GM21515 (cell line): Measurements from ENCODE around the gene RAF1.
"Not testable (repeated sequence)": the region's sequence is repeated elsewhere in the genome, so short reads cannot be mapped to it uniquely, and the experiment has no call there.

Experiments
- ATAC-seq: cut with Tn5 transposase; IDR thresholded peaks from one replicate; pipeline ENCODE4 v1.9.1; 2021; ENCODE audit not compliant: unreplicated experiment

The RAF1 gene

DNA sequence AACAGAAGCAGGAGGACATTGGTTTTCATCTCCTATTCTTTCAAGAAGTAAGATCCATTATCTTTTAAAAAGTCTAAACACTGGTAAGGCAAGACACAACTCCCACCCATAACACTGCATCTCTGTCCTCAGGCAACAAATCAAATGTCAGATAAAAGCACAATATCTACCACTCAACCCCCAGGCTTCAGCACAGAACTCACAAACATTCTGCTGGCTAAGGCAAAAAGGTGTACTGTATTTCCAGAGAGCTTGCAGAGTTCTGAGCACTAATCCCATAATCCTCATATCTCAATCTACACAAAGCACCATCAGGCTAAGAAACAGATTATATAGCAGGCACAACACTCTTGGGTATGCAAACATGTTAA lies 20.9 kb downstream of the RAF1 start:
- no peak for ATAC-seq

DNA sequence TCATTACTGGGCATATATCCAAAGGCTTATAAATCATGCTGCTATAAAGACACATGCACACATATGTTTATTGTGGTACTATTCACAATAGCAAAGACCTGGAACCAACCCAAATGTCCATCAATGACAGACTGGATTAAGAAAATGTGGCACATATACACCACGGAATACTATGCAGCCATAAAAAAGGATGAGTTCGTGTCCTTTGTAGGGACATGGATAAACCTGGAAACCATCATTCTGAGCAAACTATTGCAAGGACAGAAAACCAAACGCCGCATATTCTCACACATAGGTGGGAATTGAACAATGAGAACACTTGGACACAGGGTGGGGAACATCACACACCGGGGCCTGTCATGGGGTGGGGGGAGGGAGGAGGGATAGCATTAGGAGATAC lies 23.1 kb downstream of the RAF1 start:
- not testable (repeated sequence) for ATAC-seq

DNA sequence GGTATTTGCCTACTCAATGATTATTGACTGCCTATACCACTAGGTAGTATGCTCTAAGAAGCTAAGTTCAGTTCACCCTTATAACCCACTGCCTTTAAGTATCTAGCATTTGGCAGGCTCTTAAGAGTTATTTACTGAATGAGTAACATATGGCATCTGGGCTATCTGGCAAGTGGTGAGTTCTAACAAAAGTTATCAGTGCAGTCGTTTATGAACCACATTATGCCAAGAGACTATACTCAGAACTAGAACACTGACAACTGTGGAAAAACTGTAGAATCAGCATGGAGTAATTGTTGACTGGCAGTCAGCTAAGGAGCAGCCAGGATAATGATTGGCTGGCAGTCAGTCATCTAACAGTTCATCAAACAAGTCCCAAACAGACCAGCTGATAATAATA lies 25.8 kb downstream of the RAF1 start:
- no peak for ATAC-seq

DNA sequence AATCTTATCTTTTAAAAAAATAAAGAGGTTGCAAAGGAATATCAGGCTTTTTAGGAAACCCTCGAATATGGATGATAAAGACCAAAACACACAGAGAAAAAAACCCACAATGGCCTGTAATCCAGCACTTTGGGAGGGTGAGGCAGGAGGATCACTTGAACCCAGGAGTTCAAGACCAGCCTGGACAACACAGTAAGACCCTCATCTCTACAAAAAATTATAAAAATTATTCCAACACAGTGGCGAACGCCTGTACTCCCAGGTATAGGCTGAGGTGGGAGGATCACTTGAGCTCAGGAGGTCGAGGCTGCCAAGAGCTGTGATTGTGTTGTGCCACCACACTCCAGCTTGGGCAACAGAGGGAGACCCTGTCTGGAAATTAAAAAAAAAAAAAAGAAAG lies 30.8 kb downstream of the RAF1 start:
- ATAC-seq, result no peak

DNA sequence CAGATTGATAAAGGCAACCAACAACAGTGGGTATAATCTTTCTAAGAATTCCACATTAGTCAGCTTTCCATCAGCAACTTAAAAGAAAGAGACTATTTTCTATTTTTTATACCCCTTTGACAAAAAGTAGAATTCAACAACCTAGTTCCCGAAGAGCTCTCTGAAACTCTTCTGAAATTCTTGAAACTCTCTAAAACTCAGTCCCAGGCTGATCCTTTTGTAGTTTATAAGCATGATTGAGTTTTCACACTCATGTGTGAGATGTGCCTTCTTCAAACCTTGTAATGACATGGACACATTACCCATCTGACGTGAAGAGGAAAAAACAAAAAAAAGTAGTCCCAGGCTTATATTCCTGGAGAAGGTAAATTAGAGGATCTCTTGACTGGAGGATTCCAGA lies 31.4 kb downstream of the RAF1 start:
- no peak for ATAC-seq

DNA sequence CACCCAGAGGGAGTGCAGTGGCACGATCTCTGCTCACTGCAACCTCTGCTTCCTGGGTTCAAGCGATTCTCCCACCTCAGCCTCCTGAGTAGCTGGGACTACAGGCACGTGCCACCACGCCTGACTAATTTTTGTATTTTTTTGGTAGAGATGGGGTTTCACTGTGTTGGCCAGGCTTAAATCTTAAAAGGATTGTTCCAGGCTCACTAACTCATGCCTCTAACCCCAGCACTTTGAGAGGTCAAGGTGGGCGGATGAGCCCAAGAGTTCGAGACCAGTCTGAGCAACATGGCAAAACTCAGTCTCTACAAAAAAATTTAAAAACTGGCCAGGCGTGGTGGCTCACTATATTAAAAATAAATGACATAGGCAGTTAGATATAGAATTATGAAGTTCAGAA lies 33.1 kb downstream of the RAF1 start:
- ATAC-seq, result not testable (repeated sequence)

DNA sequence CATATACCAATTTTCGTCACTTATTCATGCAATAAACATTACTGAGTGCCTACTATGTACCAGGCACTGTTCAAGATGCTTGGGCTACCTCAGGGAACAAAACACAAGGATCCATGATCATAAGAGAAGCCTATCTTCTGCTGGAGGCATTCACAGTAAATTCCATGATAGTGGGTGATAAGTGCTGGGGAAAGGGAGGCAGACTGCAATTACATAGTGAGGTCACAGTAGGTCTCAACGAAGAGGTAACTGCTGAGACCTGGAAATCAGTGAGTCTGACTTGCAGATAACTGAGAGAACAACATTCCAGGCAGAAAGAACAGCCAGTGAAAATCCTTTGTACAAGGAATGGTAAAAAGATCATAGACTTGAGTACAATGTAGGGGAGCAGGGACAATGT lies 33.6 kb downstream of the RAF1 start:
- ATAC-seq, result no peak

DNA sequence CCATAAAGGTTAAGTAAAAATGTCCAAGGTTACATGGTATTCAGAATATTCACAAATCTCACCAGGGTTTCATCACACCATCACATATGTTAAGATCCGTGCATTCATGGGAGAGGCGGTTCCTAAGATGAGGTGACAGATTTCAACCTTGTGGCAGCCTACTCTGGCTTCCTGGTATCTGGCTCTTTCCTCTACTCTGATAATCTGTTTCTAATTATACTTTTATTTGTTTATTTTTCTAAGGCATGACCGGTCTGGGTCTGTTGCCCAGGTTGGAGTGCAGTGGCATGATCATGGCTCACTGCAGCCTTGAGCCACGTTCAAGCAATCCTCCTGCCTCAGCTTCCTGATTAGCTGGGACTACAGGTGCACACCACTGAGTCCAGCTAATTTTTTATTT lies 34.4 kb downstream of the RAF1 start:
- ATAC-seq, result no peak

DNA sequence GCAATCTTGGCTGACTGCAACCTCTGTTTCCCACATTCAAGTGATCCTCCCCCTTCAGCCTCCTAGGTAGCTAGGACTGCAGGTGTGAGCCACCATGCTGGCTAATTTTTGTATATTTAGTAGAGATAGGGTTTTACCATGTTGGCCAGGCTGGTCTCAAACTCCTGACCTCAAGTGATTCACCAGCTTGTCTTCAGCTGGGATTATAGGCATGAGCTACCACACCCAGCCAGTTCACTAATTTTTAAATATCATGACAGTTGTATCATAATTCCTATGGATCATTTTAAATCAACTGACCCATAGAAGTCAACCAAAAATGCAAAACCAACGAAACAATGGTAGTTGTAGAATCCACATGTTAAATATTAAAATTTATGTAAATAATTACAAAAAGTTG lies 35.1 kb downstream of the RAF1 start:
- no peak for ATAC-seq

DNA sequence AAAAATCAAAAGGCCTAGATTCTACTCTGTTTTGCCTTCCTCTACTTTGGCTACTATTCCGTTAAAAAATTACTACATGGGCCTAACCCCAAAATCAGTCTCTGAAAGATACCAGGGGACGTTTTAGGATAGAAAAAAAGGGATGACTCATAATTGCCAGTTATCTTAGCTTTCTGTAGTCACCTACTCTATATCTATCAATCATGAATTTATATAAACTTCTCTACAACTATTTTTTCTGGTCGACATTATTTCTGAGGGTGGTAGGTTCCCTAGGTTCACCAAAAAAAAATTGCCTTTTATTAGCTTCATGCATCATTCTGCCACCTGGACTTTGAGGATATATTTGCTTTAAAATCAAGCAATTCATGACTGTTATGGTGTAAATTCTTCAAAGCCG lies 36.5 kb downstream of the RAF1 start:
- ATAC-seq, result no peak

DNA sequence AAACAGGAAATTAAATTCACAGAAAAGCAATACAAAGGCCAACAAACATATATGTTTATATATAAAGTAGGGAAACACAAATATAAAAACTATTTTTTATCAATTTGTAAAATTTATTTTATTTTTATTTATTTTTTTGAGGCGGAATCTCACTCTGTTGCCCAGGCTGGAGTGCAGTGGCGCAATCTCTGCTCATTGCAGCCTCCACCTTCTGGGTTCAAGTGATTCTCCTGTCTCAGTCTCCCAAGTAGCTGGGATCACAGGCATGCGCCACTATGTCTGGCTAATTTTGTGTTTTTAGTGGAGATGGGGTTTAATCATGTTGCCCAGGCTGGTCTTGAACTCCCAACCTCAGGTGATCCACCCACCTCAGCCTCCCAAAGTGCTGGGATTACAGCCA lies 39.0 kb downstream of the RAF1 start:
- ATAC-seq, result not testable (repeated sequence)

DNA sequence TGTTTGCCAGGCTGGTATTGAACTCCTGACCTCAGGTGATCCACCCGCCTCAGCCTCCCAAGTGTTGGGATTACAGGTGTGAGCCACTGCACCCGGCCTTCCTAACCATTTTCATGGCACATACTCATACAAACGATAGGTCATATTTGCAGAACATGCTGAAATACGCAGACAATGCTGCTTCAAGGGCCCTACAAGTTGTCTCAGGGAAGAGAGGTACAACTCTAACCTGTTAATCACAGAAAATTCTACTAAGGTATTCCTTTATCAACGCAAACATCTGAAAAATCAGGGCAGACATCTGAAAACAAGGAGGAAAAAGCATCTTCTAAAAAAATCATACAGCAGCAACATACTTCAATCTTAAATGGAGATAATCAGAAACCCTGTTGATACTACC lies 39.9 kb downstream of the RAF1 start:
- ATAC-seq, result no peak

DNA sequence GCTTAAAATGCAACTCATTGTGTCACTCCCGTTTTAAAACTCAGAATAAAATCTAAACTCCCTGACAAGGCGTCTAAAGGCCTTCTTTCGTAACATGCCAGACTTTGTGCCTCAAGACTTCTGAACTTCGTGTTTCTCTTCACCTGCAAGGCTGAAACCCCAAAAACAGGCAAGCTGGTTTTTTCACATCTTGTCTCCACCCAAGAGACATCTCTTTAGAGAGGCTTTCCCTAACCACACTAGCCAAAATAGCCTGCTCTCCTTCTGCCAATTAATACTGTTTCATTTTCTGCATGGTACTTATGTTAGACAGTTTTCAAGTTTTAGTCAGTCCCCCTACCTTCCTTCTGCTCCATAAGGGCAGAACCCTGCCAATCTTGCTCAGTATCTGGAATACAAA lies 41.6 kb downstream of the RAF1 start:
- no peak for ATAC-seq

DNA sequence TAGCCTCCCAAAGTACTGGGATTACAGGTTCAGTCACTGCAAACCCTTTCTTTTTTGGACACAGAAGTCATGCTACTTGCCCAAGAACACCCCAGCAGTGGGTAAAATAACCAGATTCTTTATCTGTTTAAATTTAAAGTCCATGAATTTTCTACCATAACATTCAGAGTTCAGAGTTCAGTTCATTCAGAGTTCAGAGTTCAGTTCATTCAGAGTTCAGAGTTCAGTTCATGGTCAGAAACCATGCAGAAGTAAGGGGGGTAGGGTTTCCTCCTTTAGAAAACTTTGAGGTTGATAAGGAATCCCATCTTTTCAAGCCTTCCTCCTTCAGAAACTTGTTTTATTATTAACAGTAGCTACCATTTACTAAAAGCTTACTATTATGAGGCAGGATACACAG lies 43.2 kb downstream of the RAF1 start:
- no peak for ATAC-seq

DNA sequence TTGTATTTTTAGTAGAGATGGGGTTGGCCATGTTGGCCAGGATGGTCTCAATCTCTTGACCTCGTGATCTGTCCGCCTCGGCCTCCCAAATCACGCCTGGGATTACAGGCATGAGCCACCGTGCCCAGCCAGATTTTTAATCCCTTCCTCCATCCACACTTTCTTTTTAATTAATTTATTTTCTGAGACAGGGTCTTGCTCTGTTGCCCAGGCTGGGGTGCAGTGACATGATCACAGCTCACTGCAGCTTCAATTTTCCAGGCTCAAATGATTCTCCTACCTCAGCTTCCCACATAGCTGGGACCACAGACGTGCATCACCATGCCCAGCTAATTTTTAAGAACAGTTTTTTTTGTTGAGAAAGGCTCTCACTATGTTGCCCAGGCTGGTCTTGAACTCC lies 43.6 kb downstream of the RAF1 start:
- ATAC-seq, result no peak

DNA sequence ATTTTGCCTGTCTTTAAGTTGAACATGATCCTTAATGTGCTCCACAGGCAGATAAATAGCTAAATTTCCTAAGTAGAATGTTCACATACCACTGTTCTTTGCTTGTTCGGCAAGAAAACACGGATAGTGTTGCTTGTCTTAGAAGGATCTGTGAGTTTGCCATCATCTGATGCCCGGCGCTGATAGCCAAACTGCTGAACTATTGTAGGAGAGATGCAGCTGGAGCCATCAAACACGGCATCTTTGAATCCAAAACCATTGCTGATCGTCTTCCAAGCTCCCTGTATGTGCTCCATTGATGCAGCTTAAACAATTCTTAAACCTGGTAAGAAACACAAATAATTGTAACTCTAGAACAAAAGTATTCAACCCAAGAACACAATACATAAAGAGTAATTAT lies 45.5 kb downstream of the RAF1 start:
- ATAC-seq, result no peak

DNA sequence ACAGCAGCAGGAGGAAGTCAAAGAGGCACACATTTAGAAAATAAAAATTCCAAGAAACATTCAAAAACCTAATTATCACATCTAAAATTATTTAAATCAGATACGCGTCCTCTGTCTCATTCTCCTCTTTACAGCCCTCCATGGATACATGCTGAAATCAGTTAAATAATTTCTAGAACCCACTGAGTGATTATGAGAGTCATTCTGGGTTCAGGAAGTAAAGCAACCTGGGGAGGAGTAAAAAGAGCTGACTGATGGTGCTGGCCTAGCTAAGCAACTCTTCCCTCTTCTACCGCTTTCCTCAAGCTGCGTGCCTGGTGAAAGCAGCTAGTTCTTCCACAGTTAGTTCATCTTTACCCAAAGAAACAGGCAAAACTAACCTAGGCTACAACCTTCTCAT lies 48.7 kb downstream of the RAF1 start:
- no peak for ATAC-seq

DNA sequence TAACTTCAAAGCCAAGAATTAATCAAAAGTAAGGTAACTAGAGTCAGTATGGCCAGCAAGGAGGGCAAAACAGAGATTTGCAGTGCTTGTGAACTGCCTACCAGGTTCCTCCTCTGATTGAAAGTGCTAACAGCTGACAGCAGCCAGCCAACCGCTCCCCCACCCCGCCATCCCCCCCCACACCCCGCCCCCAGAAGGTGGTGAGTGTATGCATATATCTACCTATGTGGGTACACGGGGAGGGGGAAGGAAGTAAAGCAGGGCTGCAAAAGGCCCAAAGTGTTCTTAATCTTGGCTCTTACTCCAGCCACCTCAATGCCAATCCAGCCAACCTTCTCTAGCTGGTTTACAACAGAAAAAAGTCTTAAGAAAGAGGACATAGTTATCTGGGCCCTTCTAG lies 50.7 kb downstream of the RAF1 start:
- no peak for ATAC-seq

DNA sequence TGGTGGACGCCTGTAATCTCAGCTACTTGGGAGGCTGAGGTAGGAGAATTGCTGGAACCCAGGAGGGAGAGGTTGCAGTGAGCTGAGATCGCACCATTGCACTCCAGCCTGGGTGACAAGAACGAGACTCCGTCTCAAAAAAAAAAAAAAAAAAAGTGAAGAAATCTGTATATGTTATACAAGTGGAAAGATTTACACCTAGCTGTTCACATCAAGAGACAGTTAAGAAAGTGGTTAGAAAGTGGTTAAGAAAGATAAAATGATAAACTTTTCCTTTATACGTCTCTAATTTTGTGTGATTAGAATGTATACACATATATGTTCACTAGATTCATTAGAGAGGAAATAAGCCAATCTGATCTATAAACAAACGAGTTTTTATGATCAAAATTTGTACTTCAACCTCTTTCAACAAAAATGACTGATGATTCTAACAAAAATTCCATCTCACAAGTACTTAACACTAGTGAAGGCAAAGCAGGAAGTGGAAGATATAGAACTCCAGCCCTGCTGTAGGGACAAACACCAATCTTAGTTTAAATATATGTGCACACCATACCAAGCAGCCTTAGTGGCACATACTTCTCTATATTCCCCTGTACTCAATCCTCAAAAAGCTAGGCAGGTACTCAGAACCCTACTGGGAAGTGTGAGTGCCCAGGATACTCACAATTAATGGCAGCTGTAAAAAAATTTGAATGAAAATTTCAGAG lies 51.2 kb downstream of the RAF1 start:
- no peak for ATAC-seq

DNA sequence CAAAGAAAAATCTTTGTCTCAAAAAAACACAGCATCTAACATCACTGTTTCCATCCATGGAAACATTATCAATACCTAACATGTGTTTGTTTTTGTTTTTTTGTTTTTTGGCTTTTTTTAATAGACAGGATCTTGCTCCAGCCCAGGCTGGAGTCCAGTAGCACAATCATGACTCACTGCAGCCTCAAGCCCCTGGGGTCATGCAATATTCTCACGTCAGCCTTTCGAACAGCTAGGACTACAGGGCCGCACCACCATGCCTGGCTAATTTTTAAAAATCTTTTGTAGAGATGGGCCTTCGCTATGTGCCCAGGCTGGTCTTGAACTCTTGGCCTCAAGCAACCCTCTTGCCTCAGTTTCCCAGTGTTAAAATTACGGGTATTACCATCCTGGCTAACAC lies 52.8 kb downstream of the RAF1 start:
- ATAC-seq, result no peak

DNA sequence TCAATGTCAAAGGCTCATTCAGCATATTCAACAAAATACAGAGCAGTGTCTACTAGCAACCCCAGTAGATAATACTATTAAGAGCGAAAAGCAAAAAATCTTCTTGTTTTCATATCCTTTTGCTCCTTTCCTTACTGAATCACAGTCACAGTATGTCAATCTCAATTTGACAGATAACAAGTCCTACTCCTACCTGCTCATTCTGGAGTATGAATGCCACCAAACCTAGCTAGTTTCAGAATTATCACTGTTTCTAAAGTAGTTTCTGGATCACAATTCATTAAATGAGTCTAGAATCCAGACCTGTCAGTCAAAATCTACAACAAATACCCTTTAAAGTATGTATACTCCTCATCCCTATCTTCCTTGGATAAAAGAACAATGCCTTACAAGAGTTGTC lies 55.5 kb downstream of the RAF1 start:
- no peak for ATAC-seq

DNA sequence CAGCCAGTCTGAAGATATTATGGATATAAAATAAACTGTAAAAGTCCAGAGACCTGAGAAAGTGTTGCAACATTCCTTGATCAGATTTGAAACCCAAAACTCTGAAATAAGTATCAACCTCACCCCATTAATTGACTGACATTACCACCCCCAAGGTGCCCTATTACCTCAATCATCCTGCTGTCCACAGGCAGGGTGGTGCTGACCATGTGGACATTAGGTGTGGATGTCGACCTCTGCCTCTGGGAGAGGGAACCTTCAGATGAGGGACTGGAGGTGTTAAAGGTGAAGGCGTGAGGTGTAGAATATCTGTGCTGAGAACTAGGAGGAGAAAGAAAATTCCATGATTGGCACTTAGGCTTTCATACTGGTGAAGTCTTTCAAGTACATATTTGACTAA lies 59.9 kb downstream of the RAF1 start:
- no peak for ATAC-seq

DNA sequence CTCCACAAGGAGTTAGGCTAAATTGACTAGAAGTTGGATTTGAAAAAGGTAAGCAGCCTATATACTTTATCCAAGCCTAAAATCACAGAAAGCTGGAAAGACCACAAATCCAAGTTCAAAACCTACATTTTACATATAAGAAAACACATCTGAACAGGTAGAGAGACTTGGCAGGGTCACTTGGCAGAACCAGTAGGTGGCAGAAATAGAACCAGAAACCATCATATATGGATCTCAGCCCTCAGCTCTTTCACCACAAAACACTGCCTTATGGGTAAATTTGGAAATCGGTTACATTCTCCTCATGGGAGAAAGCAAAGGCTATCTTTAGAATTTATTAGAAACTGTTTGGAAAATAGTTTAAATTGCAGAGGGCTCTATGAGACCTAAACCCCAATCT lies 62.8 kb downstream of the RAF1 start:
- no peak for ATAC-seq

DNA sequence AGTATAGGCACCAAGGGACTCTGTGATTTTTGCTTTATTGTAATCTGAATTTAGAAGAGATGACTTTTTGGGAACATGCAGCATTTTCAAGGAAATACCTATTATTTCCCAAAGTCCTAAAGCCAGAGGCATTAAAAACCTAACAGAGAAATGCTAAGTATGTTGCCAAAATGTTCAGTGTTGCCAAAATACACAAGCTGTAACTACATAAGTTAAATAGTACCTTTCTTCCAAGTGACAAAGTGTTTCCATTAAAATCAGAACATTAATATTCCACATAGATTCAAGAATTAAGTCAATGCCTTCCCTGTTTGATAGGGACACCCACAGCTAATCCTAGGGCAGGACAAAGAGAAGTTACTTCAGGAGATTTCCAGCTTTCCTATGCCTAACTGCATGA lies 65.0 kb downstream of the RAF1 start:
- ATAC-seq, result no peak
